H1 (cell line): Measurements from ENCODE around the gene PBXIP1. TPM values are rescaled to one million over a fixed set of nuclear protein-coding genes. Genes with fewer than 3 reads are reported as not detected.

Experiments used
- CTCF ChIA-PET: fragments of 300-600 bp; sonication (Branson Sonifier 250); formaldehyde crosslinking; loops from one replicate; lab custom pipeline; 2021; ENCODE audit not compliant: partially characterized antibody; lab: Charles Lee
- POLR2A ChIA-PET: fragments of 300-600 bp; sonication (Branson Sonifier 250); formaldehyde crosslinking; loops from one replicate; lab custom pipeline; 2021; ENCODE audit warnings: inconsistent platforms; ENCODE audit not compliant: partially characterized antibody; lab: Charles Lee
- DNase-seq, 2 experiments: peaks; one replicate each; pipeline versions ENCODE4 v3.0.0 to v3.0.0-alpha.2; 2010 to 2022; ENCODE audit warnings: low spot score in 2 of 2, low read depth in 1 of 2, mixed read lengths in 1 of 2
- FAIRE-seq: peaks from 2 replicates; lab custom pipeline; 2011; peaks lifted over from hg19 to GRCh38; lab: Jason Lieb, UNC
- H2AFZ ChIP-seq: 2 replicates; pipeline ENCODE4 v1.8.1; 2012; ENCODE audit warnings: low read length, inconsistent platforms
- H2AK5ac ChIP-seq: 2 replicates; pipeline ENCODE4 v1.6.1; 2013; ENCODE audit warnings: low read depth, low read length
- H2BK120ac ChIP-seq: replicated peaks from 2 replicates; pipeline ENCODE3; 2013; ENCODE audit warnings: low read depth, low read length, inconsistent platforms
- H2BK12ac ChIP-seq: 2 replicates; pipeline ENCODE4 v1.6.1; 2013; ENCODE audit warnings: low read depth, low read length
- H2BK15ac ChIP-seq: 2 replicates; pipeline ENCODE4 v1.6.1; 2013; ENCODE audit warnings: low read length
- H2BK20ac ChIP-seq: 2 replicates; pipeline ENCODE4 v1.6.1; 2013; ENCODE audit warnings: low read length
- H2BK5ac ChIP-seq: 2 replicates; pipeline ENCODE4 v1.6.1; 2013; ENCODE audit warnings: low read depth, low read length
- H3K14ac ChIP-seq: 2 replicates; pipeline ENCODE4 v1.6.1; 2013; ENCODE audit warnings: inconsistent platforms; ENCODE audit not compliant: insufficient read length
- H3K18ac ChIP-seq: 2 replicates; pipeline ENCODE4 v1.6.1; 2013; ENCODE audit warnings: low read length; ENCODE audit errors: extremely low read depth
- H3K23ac ChIP-seq: 2 replicates; pipeline ENCODE4 v1.6.1; 2013; ENCODE audit warnings: inconsistent platforms; ENCODE audit not compliant: insufficient read length
- H3K23me2 ChIP-seq: 2 replicates; pipeline ENCODE4 v1.6.1; 2013; ENCODE audit warnings: low read depth, low read length
- H3K27ac ChIP-seq: 2 replicates; pipeline ENCODE4 v1.6.1; 2011; ENCODE audit warnings: low read depth, low read length, inconsistent platforms
- H3K27me3 ChIP-seq, 4 experiments: replicated peaks in 1 of 4; 1 replicate in 1 of 4; 2 replicates in 3 of 4; pipeline versions ENCODE4 v1.6.1 to v1.8.1; 2011 to 2013; ENCODE audit warnings: low read length in 3 of 4, mild to moderate bottlenecking in 3 of 4, inconsistent platforms in 2 of 4, mixed read lengths in 2 of 4, moderate library complexity in 1 of 4; ENCODE audit not compliant: control insufficient read depth in 3 of 4, insufficient read depth in 3 of 4; ENCODE audit errors: extremely low read depth in 1 of 4
- H3K36me3 ChIP-seq, 4 experiments: 2 replicates each; pipeline versions ENCODE4 v1.6.1 to v1.8.1; 2011 to 2013; ENCODE audit warnings: mild to moderate bottlenecking in 4 of 4, low read length in 3 of 4, moderate library complexity in 2 of 4, control low read depth in 1 of 4, inconsistent platforms in 1 of 4; ENCODE audit not compliant: insufficient read depth in 4 of 4, control insufficient read depth in 2 of 4
- H3K4ac ChIP-seq: replicated peaks from 2 replicates; pipeline ENCODE3; 2013; ENCODE audit warnings: low read length, low read depth, mixed read lengths, inconsistent platforms; ENCODE audit not compliant: insufficient read length
- H3K4me1 ChIP-seq, 4 experiments: replicated peaks in 1 of 4; 1 replicate in 1 of 4; 2 replicates in 3 of 4; pipeline versions ENCODE4 v1.6.1 to v1.8.1; 2011 to 2013; ENCODE audit warnings: low read length in 3 of 4, inconsistent platforms in 2 of 4, mixed read lengths in 1 of 4; ENCODE audit not compliant: insufficient read depth in 4 of 4, control insufficient read depth in 3 of 4
- H3K4me2 ChIP-seq, 2 experiments: 2 replicates each; pipeline versions ENCODE4 v1.6.1 to v1.8.1; 2011 to 2013; ENCODE audit warnings: low read depth in 2 of 2, low read length in 2 of 2, control low read depth in 1 of 2, inconsistent platforms in 1 of 2, mild to moderate bottlenecking in 1 of 2; ENCODE audit not compliant: insufficient read depth in 1 of 2
- H3K4me3 ChIP-seq, 4 experiments: fragments of 200-600, 300-600 bp in 1 of 4; sonication (generic), shearing (Covaris generic), sonication (Bioruptor Twin) in 1 of 4; 2 replicates each; pipeline versions ENCODE4 v1.5.1 to v1.8.1; 2011 to 2016; ENCODE audit warnings: low read length in 4 of 4, low read depth in 3 of 4, control low read depth in 2 of 4, inconsistent platforms in 2 of 4, mild to moderate bottlenecking in 2 of 4, mixed read lengths in 1 of 4, moderate library complexity in 1 of 4; ENCODE audit not compliant: insufficient read depth in 2 of 4; ENCODE audit errors: extremely low read depth in 1 of 4
- H3K56ac ChIP-seq: replicated peaks from 2 replicates; pipeline ENCODE3; 2013; ENCODE audit warnings: low read depth, mild to moderate bottlenecking, mixed read lengths, low read length, inconsistent platforms; ENCODE audit not compliant: insufficient read length
- H3K79me1 ChIP-seq: 2 replicates; pipeline ENCODE4 v1.6.1; 2013; ENCODE audit warnings: low read depth, low read length, control low read depth
- H3K79me2 ChIP-seq, 2 experiments: 2 replicates each; pipeline versions ENCODE4 v1.6.1 to v1.8.1; 2012 to 2013; ENCODE audit warnings: low read length in 2 of 2, mild to moderate bottlenecking in 2 of 2, inconsistent platforms in 1 of 2; ENCODE audit not compliant: insufficient read depth in 2 of 2, control insufficient read depth in 1 of 2
- H3K9ac ChIP-seq, 4 experiments: replicated peaks in 1 of 4; 1 replicate in 1 of 4; 2 replicates in 3 of 4; pipeline versions ENCODE4 v1.6.1 to v1.8.1; 2011 to 2013; ENCODE audit warnings: low read depth in 3 of 4, low read length in 3 of 4, control low read depth in 2 of 4, mild to moderate bottlenecking in 2 of 4, moderate library complexity in 2 of 4, inconsistent platforms in 1 of 4; ENCODE audit errors: extremely low read depth in 1 of 4
- H3K9me3 ChIP-seq, 2 experiments: 2 replicates each; pipeline versions ENCODE4 v1.6.1 to v1.8.1; 2012 to 2013; ENCODE audit warnings: mild to moderate bottlenecking in 2 of 2, moderate library complexity in 2 of 2, control low read depth in 1 of 2, inconsistent platforms in 1 of 2, low read depth in 1 of 2, low read length in 1 of 2, mixed read lengths in 1 of 2; ENCODE audit not compliant: insufficient read depth in 2 of 2
- H4K20me1 ChIP-seq, 2 experiments: replicated peaks in 1 of 2; 2 replicates each; pipeline versions ENCODE3 to v1.8.1; 2011 to 2013; ENCODE audit warnings: inconsistent platforms in 2 of 2, low read length in 2 of 2, mild to moderate bottlenecking in 1 of 2; ENCODE audit not compliant: insufficient read depth in 2 of 2, control insufficient read depth in 1 of 2
- H4K5ac ChIP-seq: 2 replicates; pipeline ENCODE4 v1.6.1; 2013; ENCODE audit warnings: low read length, low read depth, mixed read lengths, inconsistent platforms; ENCODE audit not compliant: insufficient read length
- H4K8ac ChIP-seq: 2 replicates; pipeline ENCODE4 v1.8.0; 2013; ENCODE audit warnings: mild to moderate bottlenecking, moderate library complexity, low read length, inconsistent platforms; ENCODE audit not compliant: insufficient read depth; ENCODE audit errors: extremely low read depth
- H4K91ac ChIP-seq: replicated peaks from 2 replicates; pipeline ENCODE3; 2013; ENCODE audit warnings: low read length, mixed read lengths, inconsistent platforms; ENCODE audit not compliant: insufficient read length
- CEBPB ChIP-seq: IDR thresholded peaks from 2 replicates; pipeline ENCODE4 v1.6.1; 2012; ENCODE audit warnings: low read depth, low read length
- CTBP2 ChIP-seq: IDR thresholded peaks from 2 replicates; pipeline ENCODE4 v1.7.0; 2011; ENCODE audit warnings: borderline replicate concordance, mild to moderate bottlenecking, moderate library complexity, mixed read lengths, low read length; ENCODE audit not compliant: insufficient read depth, insufficient read length
- EP300 ChIP-seq, 2 experiments: IDR thresholded peaks; 1 replicate in 1 of 2; 2 replicates in 1 of 2; pipeline ENCODE4 v1.6.1; 2011 to 2012; ENCODE audit warnings: low read depth in 2 of 2, low read length in 2 of 2, mild to moderate bottlenecking in 2 of 2, borderline replicate concordance in 1 of 2, inconsistent platforms in 1 of 2, moderate library complexity in 1 of 2
- HDAC2 ChIP-seq, 2 experiments: fragments of 300-600 bp in 1 of 2; sonication (generic) in 1 of 2; IDR thresholded peaks; 2 replicates each; pipeline ENCODE4 v1.6.1; 2011 to 2012; ENCODE audit warnings: low read depth in 2 of 2, low read length in 2 of 2, mild to moderate bottlenecking in 2 of 2, moderate library complexity in 2 of 2, borderline replicate concordance in 1 of 2, inconsistent platforms in 1 of 2
- JUN ChIP-seq: IDR thresholded peaks from 2 replicates; pipeline ENCODE4 v1.6.1; 2011; ENCODE audit warnings: low read depth, mild to moderate bottlenecking, improper control_type of control experiment, low read length
- MAFK ChIP-seq: IDR thresholded peaks from 2 replicates; pipeline ENCODE4 v1.6.1; 2012; ENCODE audit warnings: low read depth, mild to moderate bottlenecking, improper control_type of control experiment, low read length
- RXRA ChIP-seq: IDR thresholded peaks from 2 replicates; pipeline ENCODE4 v1.6.1; 2011; ENCODE audit warnings: low read depth, mild to moderate bottlenecking, low read length, moderate library complexity; ENCODE audit not compliant: insufficient read depth
- SAP30 ChIP-seq: fragments of 300-600 bp; sonication (generic); IDR thresholded peaks from 2 replicates; pipeline ENCODE4 v1.7.1; 2012; ENCODE audit warnings: low read length, moderate library complexity, mild to moderate bottlenecking, inconsistent platforms; ENCODE audit not compliant: insufficient read depth, insufficient replicate concordance
- TBP ChIP-seq: IDR thresholded peaks from 2 replicates; pipeline ENCODE4 v1.6.1; 2011; ENCODE audit warnings: low read depth, low read length, improper control_type of control experiment
- ZNF274 ChIP-seq: IDR thresholded peaks from 2 replicates; pipeline ENCODE4 v1.7.0; 2012; ENCODE audit warnings: low read length, borderline replicate concordance; ENCODE audit errors: extremely low read depth
- WGBS, 2 experiments: shearing (Covaris generic) in 1 of 2; methylation state at CpG; one replicate each; pipeline versions ENCODE4 v1.1.6 to v1.1.7; 2013 to 2015; ENCODE audit warnings: low lambda C conversion rate in 2 of 2, mixed read lengths in 2 of 2, inconsistent platforms in 1 of 2, low coverage in 1 of 2, missing lambda C conversion rate in 1 of 2; ENCODE audit not compliant: insufficient replicate concordance in 2 of 2, insufficient coverage in 1 of 2, insufficient read length in 1 of 2; ENCODE audit errors: extremely low coverage in 1 of 2, missing lambda C conversion rate in 1 of 2; 5-methylcytosine and 5-hydroxymethylcytosine counted together
- polyA plus RNA-seq, 7 experiments: library from polyadenylated mRNA; depleted of rRNA in 3 of 7; stranded (reverse) in 5 of 7; unstranded in 2 of 7; fragments of >200 nt in 5 of 7; fragments of 200-250 nt in 2 of 7; gene quantifications; 1 replicate in 5 of 7; 2 replicates in 1 of 7; 4 replicates in 1 of 7; pipeline versions ENCODE4 v1.2.1 to v1.2.3, GENCODE V29; 2011 to 2013; ENCODE audit warnings: missing spikeins in 2 of 7, mixed read lengths in 2 of 7
- total RNA-seq: library from RNA; stranded (reverse); fragmentation: NEBNext Ultra II Directional; extraction: Animal tissue kit (Norgen Biotek cat#: 25700); gene quantifications from 2 replicates; pipeline ENCODE4 v1.2.1, GENCODE V29; 2021

PBXIP1 gene
- total and polyA plus RNA-seq, 2 of the 8 experiments (the other 6 are each of a cell fraction or from before 2014, with no cell fraction given): 12.0 to 19.8 TPM

DNA sequence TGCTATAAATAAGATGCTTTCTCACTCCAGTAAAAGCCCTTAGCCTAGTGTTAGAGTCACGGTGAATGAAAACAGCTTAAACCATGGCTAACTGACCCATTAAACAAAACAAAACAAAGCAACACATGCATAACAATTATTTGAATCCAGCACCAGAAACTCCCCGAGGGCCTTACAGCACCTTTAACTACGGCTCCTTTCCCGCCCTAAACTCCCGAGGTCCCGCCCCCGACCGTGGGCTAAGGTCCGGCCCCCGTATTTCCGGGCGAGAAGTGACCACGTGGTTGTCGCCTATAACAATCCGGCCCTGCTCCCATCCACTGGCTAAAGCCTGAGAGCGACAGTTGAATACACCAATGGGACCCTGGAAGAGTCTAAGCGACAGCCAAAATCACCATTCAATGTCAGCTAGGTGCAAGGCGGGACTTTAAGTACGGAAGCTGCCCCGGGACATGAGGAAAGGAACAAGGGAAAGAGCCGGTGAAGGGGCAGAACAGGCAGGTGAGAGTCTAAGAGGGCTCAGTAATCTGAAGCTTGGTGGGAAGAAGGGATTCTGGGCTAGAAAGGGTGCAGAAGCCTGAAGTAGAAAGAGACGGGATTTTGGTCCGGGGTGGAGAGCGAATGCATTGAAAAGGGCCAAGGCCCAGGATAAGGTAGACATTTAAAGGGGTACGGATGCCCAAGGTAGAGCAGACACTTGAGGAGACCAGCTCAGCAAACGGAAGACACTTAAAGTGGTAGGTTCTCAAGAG, 27.2 kb upstream of the PBXIP1 start, which contains the start of gene FLAD1:
Gene FLAD1, plus strand, starts transcription at position 448 of the 752 bp plus-strand sequence. CDS start 351 bp downstream, outside the sequence.
- FAIRE-seq: peak; percentile 86
- H3K79me1 ChIP-seq: peaks cover 3% of the 10 kb centered on the region; the same call in 1 of the 2 replicates
- H4K91ac ChIP-seq: peak within 1 kb of the TSS; percentile 58
- H2BK5ac ChIP-seq: peak within 1 kb of the TSS; percentile 86
- H3K9ac ChIP-seq: peak within 1 kb of the TSS; percentile 78 to 97 (median 88)
- H3K27ac ChIP-seq: peak within 1 kb of the TSS; percentile 88
- H4K20me1 ChIP-seq: peaks cover 6 to 8% of the 10 kb centered on the region in 2 experiments
- H3K18ac ChIP-seq: peak within 1 kb of the TSS; percentile 34
- 1% methylated on average over 26 of the region's 26 CpGs; no CpG with 5 or more reads in 1 of the 2 experiments for WGBS, 2 experiments
- H2AFZ ChIP-seq: no peak within 1 kb of the TSS
- H3K23me2 ChIP-seq: peaks cover 5% of the 10 kb centered on the region
- H3K14ac ChIP-seq: no peak within 1 kb of the TSS
- H3K79me2 ChIP-seq: peaks cover 4 to 58% of the 10 kb centered on the region in 2 experiments
- POLR2A ChIA-PET: interaction anchor here (0.7 to 42.8 kb wide), 13 partner anchors 11 to 211 kb away, joined by 3 to 702 read pairs (median 6); partner anchors contain the start of genes CKS1B, EFNA4, LENEP and PBXIP1
- H2BK120ac ChIP-seq: peak within 1 kb of the TSS; percentile 4
- H3K4me2 ChIP-seq: peak within 1 kb of the TSS; percentile 86 to 93
- peak within 1 kb of the TSS; percentile 93 for H3K4ac ChIP-seq
- no peak within 1 kb of the TSS for H2BK20ac ChIP-seq
- H3K23ac ChIP-seq: no peak within 1 kb of the TSS
- H3K27me3 ChIP-seq: no peaks in the 10 kb centered on the region
- H3K4me1 ChIP-seq: peaks cover 0 to 6% (median 2%) of the 10 kb centered on the region in 4 experiments; a peak in 3 of 7 replicates
- peak within 1 kb of the TSS; percentile 7 for H4K5ac ChIP-seq
- peak within 1 kb of the TSS; percentile 51 for H2BK12ac ChIP-seq
- peak within 1 kb of the TSS; percentile 87 to 99 (median 96) for H3K4me3 ChIP-seq
- CTCF ChIA-PET: interaction anchor here (0.6 to 20.6 kb wide), 19 partner anchors 9 to 772 kb away, joined by 3 to 334 read pairs (median 4); partner anchors contain the start of genes LENEP, PBXIP1 and SHC1
- H3K56ac ChIP-seq: peak within 1 kb of the TSS; percentile 43
- peak; percentile 93 to 98 for DNase-seq
- peak within 1 kb of the TSS; percentile 44 for H2AK5ac ChIP-seq
- H4K8ac ChIP-seq: peak within 1 kb of the TSS; percentile 82; the same call in 1 of the 2 replicates
- H3K36me3 ChIP-seq: peaks cover 14 to 37% (median 26%) of the 10 kb centered on the region in 4 experiments
- H2BK15ac ChIP-seq: no peak within 1 kb of the TSS; the same call in 1 of the 2 replicates
- no peaks in the 10 kb centered on the region for H3K9me3 ChIP-seq
- TF ChIP-seq MAFK (no peak), ZNF274 (no peak), SAP30 (peak; percentile 81), JUN (no peak), CEBPB (no peak), HDAC2 (IDR thresholded peaks at IDR 0.05; ENCODE audit: borderline replicate concordance in 1 of 2, low read depth in 2 of 2, low read length in 2 of 2) (peak; percentile 60 to 80; a peak in 1 of 4 replicates), RXRA (no peak), TBP (peak; percentile 82), EP300 (IDR thresholded peaks at IDR 0.05; ENCODE audit: borderline replicate concordance in 1 of 2, low read depth in 2 of 2, low read length in 2 of 2) (no peak), CTBP2 (no peak)
